C4-2B (cell line): Measurements from ENCODE around the gene ADM2.
"Not testable (repeated sequence)": the region's sequence is repeated elsewhere in the genome, so short reads cannot be mapped to it uniquely, and the experiment has no call there.

ENCODE experiments used
- H3K27ac ChIP-seq: fragments of 450-650 bp; 2 replicates; pipeline ENCODE4 v1.5.1; 2017
- ZFX ChIP-seq: fragments of 450-650 bp; IDR thresholded peaks from 2 replicates; pipeline ENCODE4 v1.6.1; 2017
- TF ChIP-seq, protein P1 (sequence below): fragments of 450-650 bp; conservative IDR thresholded peaks from 2 replicates; pipeline ENCODE4 v1.5.1; 2017; ENCODE audit warnings: mild to moderate bottlenecking

Gene ADM2

DNA sequence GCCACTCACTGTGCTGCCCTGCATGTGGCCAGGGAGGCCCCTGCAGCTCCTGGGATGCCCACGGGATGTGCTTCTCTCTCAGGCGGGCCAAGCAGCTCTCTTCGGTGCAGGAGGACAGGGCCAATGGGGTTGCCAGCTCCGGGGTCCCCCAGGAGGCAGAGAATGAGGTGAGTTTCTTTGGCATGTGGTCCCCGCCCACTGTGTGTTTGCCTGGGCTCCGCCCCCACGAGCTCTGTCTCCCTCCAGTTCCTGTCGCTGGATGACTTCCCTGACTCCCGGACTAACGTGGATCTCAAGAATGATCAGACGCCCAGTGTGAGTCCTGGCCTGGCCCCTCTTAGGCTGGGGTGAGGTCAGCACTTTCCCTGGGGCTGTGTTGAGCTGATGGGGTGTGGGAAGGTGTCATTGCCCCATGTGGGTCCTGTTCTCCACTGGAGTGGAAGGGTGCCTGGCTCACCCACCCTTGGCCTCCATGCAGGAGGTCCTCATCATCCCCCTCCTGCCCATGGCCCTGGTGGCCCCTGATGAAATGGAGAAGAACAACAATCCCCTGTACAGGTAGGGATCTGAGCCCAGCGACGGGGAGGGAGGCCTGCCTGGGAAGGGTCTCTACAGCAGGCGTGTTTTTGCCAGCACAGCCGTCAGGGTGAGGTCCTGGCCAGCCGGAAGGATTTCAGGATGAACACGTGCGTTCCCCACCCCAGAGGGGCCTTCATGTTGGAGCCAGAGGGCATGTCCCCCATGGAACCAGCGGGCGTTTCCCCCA is 36.3 kb downstream of the ADM2 start:
- H3K27ac ChIP-seq = no peak overlapping the region
- no peak for TF ChIP-seq ZFX
- TF ChIP-seq, protein P1, sequence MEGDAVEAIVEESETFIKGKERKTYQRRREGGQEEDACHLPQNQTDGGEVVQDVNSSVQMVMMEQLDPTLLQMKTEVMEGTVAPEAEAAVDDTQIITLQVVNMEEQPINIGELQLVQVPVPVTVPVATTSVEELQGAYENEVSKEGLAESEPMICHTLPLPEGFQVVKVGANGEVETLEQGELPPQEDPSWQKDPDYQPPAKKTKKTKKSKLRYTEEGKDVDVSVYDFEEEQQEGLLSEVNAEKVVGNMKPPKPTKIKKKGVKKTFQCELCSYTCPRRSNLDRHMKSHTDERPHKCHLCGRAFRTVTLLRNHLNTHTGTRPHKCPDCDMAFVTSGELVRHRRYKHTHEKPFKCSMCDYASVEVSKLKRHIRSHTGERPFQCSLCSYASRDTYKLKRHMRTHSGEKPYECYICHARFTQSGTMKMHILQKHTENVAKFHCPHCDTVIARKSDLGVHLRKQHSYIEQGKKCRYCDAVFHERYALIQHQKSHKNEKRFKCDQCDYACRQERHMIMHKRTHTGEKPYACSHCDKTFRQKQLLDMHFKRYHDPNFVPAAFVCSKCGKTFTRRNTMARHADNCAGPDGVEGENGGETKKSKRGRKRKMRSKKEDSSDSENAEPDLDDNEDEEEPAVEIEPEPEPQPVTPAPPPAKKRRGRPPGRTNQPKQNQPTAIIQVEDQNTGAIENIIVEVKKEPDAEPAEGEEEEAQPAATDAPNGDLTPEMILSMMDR = no peak

DNA sequence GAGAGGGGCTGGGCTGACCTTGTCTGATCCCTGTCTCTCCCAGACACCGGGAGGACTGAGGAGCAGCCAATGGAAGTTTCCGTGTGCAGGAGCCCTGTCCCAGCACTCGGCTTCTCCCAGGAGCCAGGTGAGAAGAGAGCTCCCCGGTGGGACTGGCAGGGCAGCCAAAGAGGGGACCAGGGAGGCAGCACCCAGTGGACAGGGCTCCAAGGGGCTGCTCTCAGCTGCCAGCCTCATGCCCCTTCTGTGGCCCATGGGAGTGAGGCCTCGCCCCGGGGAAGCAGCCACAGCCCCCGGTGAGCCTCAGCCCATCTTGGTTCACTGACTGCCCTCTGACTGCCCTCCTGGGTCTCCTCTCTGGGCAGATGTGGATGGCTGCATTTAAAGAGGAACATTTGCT is 37.3 kb downstream of the ADM2 start:
- no peak for TF ChIP-seq ZFX
- TF ChIP-seq, protein P1 = no peak
- no peak overlapping the region for H3K27ac ChIP-seq

DNA sequence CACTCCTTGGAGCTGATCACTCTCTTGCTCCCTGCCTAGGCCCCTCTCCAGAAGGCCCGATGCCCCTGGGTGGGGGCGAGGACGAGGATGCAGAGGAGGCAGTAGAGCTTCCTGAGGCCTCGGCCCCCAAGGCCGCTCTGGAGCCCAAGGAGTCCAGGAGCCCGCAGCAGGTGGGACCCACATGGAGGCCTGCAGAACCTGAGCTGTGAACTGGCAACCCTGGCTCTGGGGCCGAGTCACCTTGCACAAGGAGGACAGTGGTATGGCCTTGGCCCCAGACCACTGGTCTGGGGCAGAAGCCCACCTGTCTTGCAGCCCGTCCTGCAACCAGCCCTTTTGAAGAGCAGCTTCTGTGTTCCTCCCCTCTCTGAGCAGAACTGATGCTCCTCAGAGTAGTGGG is 37.8 kb downstream of the ADM2 start:
- TF ChIP-seq, protein P1 = no peak
- TF ChIP-seq ZFX = no peak
- H3K27ac ChIP-seq = no peak overlapping the region

DNA sequence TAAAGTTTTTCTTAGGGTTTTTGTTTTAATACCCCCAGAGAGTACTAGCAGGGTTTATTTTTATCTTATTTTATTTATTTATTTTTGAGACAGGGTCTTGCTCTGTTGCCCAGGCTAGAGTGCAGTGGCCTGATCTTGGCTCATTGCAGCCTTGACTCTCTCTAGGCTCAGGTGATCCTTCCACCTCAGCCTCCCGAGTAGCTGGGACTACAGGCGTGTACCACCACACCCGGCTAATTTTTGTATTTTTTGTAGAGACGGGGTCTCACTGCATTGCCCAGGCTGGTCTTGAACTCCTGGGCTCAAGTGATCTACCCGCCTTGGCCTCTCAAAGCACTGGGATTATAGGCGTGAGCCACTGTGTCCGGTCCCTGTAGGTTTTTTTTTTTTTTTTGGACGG is 38.8 kb downstream of the ADM2 start:
- not testable (repeated sequence) for H3K27ac ChIP-seq

DNA sequence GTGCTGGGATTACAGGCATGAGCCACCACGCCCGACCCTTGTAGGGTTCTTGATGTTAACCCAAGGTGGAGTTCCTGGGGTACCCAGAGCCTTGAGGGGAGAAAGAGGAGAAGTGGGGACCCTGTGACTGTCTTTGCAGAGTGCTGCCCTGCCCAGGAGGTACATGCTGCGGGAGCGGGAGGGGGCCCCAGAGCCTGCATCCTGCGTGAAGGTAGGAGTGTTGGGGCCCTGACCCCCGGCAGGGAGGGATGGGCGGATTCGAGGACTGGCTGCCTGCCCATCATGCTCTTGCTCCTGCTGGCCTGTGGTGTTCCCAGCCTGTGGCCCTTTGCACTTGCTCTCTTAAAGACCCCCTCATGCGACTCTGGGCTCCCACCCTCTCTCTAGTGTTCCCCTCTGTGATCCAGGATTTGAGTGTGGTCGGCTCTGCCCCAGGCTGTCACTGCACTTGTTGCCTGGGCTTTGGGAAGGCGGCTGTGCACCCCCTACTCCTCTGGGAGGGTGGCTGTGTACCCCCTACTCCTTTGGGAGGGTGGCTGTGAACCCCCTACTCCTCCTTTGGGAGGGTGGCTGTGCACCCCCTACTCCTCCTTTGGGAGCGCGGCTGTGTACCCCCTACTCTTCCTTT is 39.6 kb downstream of the ADM2 start:
- TF ChIP-seq, protein P1 = no peak
- no peak overlapping the region for H3K27ac ChIP-seq

DNA sequence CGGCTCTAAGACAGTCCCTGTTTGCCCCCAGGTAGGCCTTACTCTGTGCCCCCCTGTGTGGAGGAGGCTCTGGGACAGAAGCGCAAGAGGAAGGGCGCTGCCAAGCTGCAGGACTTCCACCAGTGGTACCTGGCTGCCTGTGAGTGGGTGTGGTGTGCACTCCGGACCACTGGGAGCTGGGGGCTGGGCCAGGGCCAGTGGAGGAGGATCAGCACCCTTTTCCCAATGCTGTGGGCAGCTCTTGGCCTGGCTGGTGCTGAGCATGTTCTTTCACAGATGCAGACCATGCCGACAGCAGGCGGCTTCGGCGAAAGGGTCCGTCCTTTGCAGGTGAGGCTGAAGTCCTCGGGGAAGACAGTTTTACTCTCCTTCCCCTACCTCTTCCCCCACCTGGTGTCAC is 40.4 kb downstream of the ADM2 start:
- TF ChIP-seq, protein P1 = no peak
- TF ChIP-seq ZFX = no peak
- no peak overlapping the region for H3K27ac ChIP-seq

DNA sequence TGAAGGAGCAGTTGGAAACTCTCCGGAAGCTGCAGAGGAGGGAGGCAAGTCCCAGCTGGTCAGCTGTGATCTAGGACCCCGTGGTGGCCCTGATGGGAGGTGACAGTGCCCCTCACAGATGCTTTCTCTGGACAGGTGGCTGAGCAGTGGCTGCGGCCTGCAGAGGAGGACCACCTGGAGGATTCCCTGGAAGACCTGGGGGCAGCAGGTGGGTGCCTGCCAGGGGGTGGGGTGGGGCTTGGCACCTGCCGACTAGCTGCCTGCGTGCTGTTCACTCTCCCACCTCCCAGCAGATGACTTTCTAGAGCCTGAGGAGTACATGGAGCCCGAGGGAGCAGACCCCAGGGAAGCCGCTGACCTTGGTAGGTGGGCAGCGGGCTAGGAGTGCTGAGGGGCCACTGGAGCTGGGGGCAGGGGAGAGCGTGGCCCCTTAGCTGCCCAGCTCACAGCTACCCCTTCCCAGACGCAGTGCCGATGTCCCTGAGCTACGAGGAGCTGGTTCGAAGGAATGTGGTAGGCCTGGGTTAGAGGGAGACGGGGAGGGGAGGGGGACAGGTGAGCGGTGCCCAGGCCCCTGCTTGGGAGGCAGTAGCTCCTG is 41.0 kb downstream of the ADM2 start:
- no peak overlapping the region for H3K27ac ChIP-seq
- TF ChIP-seq ZFX = no peak
- TF ChIP-seq, protein P1 = no peak
